Sigmoid colon (tissue), 7 donors: ENCODE results near the gene MAPKAPK3. TPM values are rescaled to one million over a fixed set of nuclear protein-coding genes. Genes with fewer than 3 reads are reported as not detected.

ENCODE experiments used
- DNase-seq: peaks from one replicate; pipeline ENCODE4 v3.0.0-alpha.2; 2019
- H3K27ac ChIP-seq, 4 donors: fragments of 200-600 bp; sonication (generic); one replicate each; pipeline ENCODE4 v1.5.1; 2016 to 2019; ENCODE audit warnings: mild to moderate bottlenecking in 1 of 4
- H3K27me3 ChIP-seq, 3 donors: fragments of 200-600 bp; sonication (generic); one replicate each; pipeline ENCODE4 v1.5.1; 2019; ENCODE audit warnings: mild to moderate bottlenecking in 1 of 3
- H3K36me3 ChIP-seq, 4 donors: fragments of 200-600 bp; sonication (generic); one replicate each; pipeline ENCODE4 v1.5.1; 2016 to 2019
- H3K4me1 ChIP-seq, 4 donors: fragments of 200-600 bp; sonication (generic); one replicate each; pipeline ENCODE4 v1.5.1; 2017 to 2019
- H3K4me3 ChIP-seq, 4 donors: fragments of 200-600 bp; sonication (generic); one replicate each; pipeline ENCODE4 v1.5.1; 2017 to 2019; ENCODE audit warnings: mild to moderate bottlenecking in 2 of 4, moderate library complexity in 1 of 4
- H3K9me3 ChIP-seq, 4 donors: fragments of 200-600 bp in 3 of 4; sonication (generic) in 3 of 4; one replicate each; pipeline versions ENCODE4 v1.5.1 to v1.6.1; 2013 to 2019
- CTCF ChIP-seq, 4 experiments: fragments of 450-650 bp in 3 of 4; fragments of 200-600 bp in 1 of 4; IDR thresholded peaks; one replicate each; pipeline ENCODE4 v1.5.1; 2016 to 2019; ENCODE audit warnings: antibody characterized with exemption in 4 of 4, mild to moderate bottlenecking in 3 of 4, moderate library complexity in 2 of 4
- EP300 ChIP-seq, 4 donors: sonication (generic); formaldehyde crosslinking; IDR thresholded peaks; one replicate each; pipeline ENCODE4 v1.6.1; 2017; ENCODE audit warnings: antibody characterized with exemption in 4 of 4
- POLR2A ChIP-seq, 2 donors: fragments of 450-650 bp; IDR thresholded peaks; one replicate each; pipeline ENCODE4 v1.6.1; 2016; ENCODE audit warnings: antibody characterized with exemption in 2 of 2, mild to moderate bottlenecking in 2 of 2, moderate library complexity in 2 of 2
- POLR2AphosphoS5 ChIP-seq, 4 donors: sonication (generic); formaldehyde crosslinking; IDR thresholded peaks; one replicate each; pipeline ENCODE4 v1.6.1; 2017; ENCODE audit warnings: antibody characterized with exemption in 4 of 4
- WGBS, 2 donors: extraction: QIAGEN DNeasy Blood & Tissue Kit; methylation state at CpG; one replicate each; pipeline ENCODE4 v1.1.7; 2013; 5-methylcytosine and 5-hydroxymethylcytosine counted together
- intact Hi-C: fragments of 100-400 bp; cut with DNase I; formaldehyde crosslinking; loops from one replicate; pipeline ENCODE4 v1.15.1; 2023
- polyA plus RNA-seq, 3 donors: library from polyadenylated mRNA; stranded (reverse); fragments of 200-250 nt; gene quantifications; one replicate each; pipeline ENCODE4 v1.2.3, GENCODE V29; 2013
- total RNA-seq, 4 donors: library from RNA; depleted of rRNA; stranded (reverse); fragments of >200 nt; gene quantifications; one replicate each; pipeline ENCODE4 v1.1.0, GENCODE V29; 2016
- donor health status: healthy with polysubstance abuse.
- donor health status: Bipolar disorder and iron deficiency.
- donor health status: healthy.

MAPKAPK3 gene
- total and polyA plus RNA-seq, 7 donors = 15.2 to 32.8 (median 19.8) TPM

DNA sequence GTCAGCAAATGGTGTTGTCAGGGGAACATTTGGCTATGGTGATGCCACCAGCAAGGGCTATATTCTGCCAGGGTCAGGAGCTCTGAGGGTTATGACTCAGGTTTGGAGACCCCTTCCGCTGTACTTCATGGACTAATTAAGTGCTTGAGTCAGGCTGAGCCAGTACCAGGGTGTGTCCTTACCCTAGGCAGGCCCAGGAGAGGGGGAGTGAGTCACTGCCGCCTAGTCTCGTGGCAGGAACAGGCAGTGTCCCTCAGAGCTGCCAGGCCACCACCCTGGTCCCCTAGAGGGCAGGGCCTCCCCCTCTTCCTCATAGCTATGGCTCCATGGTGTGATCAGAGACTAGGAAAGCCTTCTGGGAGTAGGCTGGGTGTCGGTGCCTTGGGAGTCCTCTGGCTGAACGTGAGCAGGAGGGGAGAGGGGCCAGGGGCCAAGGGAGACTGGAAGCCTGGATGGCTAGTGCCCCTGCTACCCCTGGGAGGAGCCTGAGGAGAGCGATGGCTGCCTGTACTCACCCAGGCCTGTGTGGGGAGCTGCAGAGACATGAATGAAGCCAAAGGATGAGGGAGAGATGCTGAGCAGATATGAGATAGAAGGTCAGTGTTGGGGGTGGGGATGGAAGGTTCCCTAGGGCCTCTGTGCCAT, 10.6 kb downstream of the MAPKAPK3 start:
- Histone ChIP-seq H3K9me3 (no peaks in the 10 kb centered on the region), H3K4me1 (no peaks in the 10 kb centered on the region), H3K36me3 (no peaks in the 10 kb centered on the region), H3K27me3 (no peaks in the 10 kb centered on the region), H3K4me3 (no peak overlapping the region), H3K27ac (no peak overlapping the region)
- no peak for DNase-seq
- TF ChIP-seq POLR2A (IDR thresholded peaks at IDR 0.05) (no peak), CTCF (IDR thresholded peaks at IDR 0.05) (no peak), EP300 (IDR thresholded peaks at IDR 0.05) (no peak), POLR2AphosphoS5 (IDR thresholded peaks at IDR 0.05) (no peak)
- WGBS, 2 donors = 54 to 62% methylated on average over 6 of the region's 6 CpGs
- intact Hi-C loops = no loop called here

DNA sequence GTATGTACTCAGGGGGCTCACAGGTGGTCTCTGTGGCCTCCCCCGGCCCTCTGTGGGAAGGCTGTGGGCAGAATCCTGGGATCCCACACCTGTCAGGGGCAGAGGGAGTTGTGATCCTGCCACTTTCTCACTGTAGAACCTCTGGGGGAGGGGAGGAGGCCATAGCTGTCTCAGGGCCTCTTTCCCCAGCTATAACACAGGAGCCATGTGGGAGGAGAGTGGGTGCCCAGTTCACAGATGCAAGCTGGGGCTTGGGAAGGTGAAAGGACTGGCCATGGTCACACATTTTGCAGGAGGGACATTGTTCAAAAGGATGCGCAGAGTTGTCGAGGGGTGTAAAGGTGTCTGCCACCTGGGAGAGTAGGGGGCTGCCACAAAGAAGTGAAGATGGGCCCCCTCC, 11.7 kb downstream of the MAPKAPK3 start:
- Histone ChIP-seq H3K36me3 (no peaks in the 10 kb centered on the region), H3K9me3 (no peaks in the 10 kb centered on the region), H3K4me3 (no peak overlapping the region), H3K4me1 (no peaks in the 10 kb centered on the region), H3K27ac (no peak overlapping the region), H3K27me3 (no peaks in the 10 kb centered on the region)
- no peak for DNase-seq
- WGBS, 2 donors = 94 to 98% methylated on average over 3 of the region's 3 CpGs
- no peak for TF ChIP-seq CTCF (IDR thresholded peaks at IDR 0.05)
- no peak for TF ChIP-seq POLR2AphosphoS5 (IDR thresholded peaks at IDR 0.05)
- no peak for TF ChIP-seq POLR2A (IDR thresholded peaks at IDR 0.05)
- TF ChIP-seq EP300 (IDR thresholded peaks at IDR 0.05) = no peak
- intact Hi-C loops = no loop called here

DNA sequence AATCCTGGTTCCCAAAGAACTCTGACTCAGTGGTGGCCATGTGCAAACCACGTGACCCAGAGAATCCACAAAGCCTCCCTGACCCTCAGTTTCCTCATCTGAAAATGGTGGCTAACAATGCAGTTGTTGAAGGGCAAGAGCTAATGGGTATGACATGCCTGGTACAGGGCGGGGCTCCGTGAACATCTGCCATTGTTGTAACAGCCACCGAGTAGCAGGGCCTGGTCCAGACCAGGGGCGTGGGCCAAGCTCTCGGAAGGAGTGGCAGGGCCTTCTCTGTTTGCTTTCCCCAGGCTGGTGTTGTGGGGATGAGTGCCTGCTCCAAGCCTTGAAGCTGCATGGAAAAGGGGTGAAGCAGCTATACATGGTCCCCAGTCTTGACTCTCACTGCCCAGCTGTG, 13.4 kb downstream of the MAPKAPK3 start:
- Histone ChIP-seq H3K9me3 (no peaks in the 10 kb centered on the region), H3K27me3 (no peaks in the 10 kb centered on the region), H3K36me3 (no peaks in the 10 kb centered on the region), H3K27ac (no peak overlapping the region), H3K4me3 (no peak overlapping the region), H3K4me1 (no peaks in the 10 kb centered on the region)
- 49 to 78% methylated on average over 6 of the region's 6 CpGs for WGBS, 2 donors
- TF ChIP-seq EP300 (IDR thresholded peaks at IDR 0.05) (no peak), POLR2AphosphoS5 (IDR thresholded peaks at IDR 0.05) (no peak), CTCF (IDR thresholded peaks at IDR 0.05) (no peak), POLR2A (IDR thresholded peaks at IDR 0.05) (no peak)
- intact Hi-C loops = no loop called here
- no peak for DNase-seq

- DNase-seq = no peak
- Histone ChIP-seq H3K4me3 (no peak overlapping the region), H3K36me3 (no peaks in the 10 kb centered on the region), H3K9me3 (no peaks in the 10 kb centered on the region), H3K27ac (no peak overlapping the region), H3K4me1 (no peaks in the 10 kb centered on the region), H3K27me3 (no peaks in the 10 kb centered on the region)
- TF ChIP-seq POLR2A (IDR thresholded peaks at IDR 0.05) = no peak
- no peak for TF ChIP-seq POLR2AphosphoS5 (IDR thresholded peaks at IDR 0.05)
- TF ChIP-seq EP300 (IDR thresholded peaks at IDR 0.05) = no peak
- TF ChIP-seq CTCF (IDR thresholded peaks at IDR 0.05) = no peak
- intact Hi-C loops = no loop called here
- 72 to 82% methylated on average over 7 of the region's 7 CpGs for WGBS, 2 donors
These were observed 13.9 kb downstream of the MAPKAPK3 start for GRCh38 chr3:50630877-50631276.

- intact Hi-C loops = no loop called here
- Histone ChIP-seq H3K27me3 (no peaks in the 10 kb centered on the region), H3K27ac (no peak overlapping the region), H3K9me3 (no peaks in the 10 kb centered on the region), H3K4me3 (no peak overlapping the region), H3K4me1 (no peaks in the 10 kb centered on the region), H3K36me3 (no peaks in the 10 kb centered on the region)
- 38 to 71% methylated on average over 5 of the region's 5 CpGs for WGBS, 2 donors
- DNase-seq = no peak
- no peak for TF ChIP-seq POLR2A (IDR thresholded peaks at IDR 0.05)
These were observed 15.5 kb downstream of the MAPKAPK3 start for GRCh38 chr3:50632450-50632849.
